HG02884 (cell line): ENCODE results near the gene FGFR2.

Experiments used
- ATAC-seq: cut with Tn5 transposase; IDR thresholded peaks from one replicate; pipeline ENCODE4 v1.9.1; 2021; ENCODE audit warnings: mild to moderate bottlenecking, moderate library complexity; ENCODE audit not compliant: unreplicated experiment

Gene FGFR2

DNA sequence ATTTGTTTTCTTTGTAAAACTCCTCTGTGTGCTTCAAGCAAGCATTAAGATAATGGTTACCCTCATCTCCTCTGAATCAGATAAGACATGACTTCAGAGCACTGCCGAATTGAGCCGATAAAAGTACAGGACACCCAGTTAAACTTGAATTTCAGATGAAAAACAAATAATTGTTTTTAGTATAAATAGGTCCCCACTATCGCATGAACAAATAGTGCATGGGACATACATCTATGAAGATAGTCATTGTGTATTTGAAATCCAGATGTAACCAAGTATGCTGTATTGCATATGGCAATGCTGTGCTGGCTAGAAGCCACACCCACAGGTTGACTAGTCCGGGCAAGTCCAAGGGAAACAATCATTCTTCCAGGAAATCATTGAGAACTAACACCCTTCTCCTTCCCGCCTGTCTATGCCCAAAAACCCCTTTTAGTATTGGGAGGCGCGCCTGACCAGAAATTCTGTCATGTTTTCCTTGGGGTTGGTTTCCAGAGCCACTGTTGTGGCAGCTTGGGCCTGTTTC lies 12.6 kb upstream of the FGFR2 start:
- ATAC-seq: no peak

- ATAC-seq: no peak
Observed at GRCh38 chr10:121609426-121610380, 11.5 kb upstream of the FGFR2 start.

- ATAC-seq: no peak
Observed at GRCh38 chr10:121608469-121609190, 10.4 kb upstream of the FGFR2 start.

DNA sequence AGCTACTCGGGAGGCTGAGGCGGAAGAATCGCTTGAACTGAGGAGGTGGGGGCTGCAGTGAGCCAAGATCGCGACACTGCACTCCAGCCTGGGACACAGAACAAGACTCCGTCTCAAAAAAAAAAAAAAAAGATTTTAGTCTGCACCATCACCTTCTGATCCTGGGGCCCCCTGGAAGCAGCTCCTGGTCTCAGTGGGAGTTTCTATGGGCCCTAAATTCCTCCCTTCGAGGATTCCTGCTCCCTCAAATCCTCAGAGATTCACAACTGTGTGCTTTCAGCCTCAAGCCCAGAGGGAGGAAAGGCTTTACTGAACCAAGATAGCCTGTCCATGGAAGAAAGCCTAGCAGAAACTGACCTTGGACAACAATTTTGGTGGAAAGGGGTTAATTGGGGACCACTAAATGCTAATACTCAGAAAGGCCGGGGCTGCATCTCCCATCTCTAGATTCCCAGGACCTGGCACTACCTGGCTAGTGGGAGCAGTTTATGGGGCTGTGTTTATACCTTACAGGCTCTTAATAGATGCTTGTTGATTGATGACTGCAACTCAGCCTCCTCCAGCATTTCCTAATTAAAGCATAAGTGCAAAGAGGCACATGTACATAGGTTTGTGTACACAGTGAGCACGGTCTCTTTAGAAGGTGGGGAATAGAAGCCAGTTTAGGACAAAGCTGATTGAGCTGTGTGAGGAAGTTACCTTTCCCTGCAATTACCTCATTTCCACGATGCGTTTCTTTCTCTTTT lies 9.2 kb upstream of the FGFR2 start:
- ATAC-seq: no peak

- no peak for ATAC-seq
Observed at GRCh38 chr10:121605708-121606107, 7.5 kb upstream of the FGFR2 start.

DNA sequence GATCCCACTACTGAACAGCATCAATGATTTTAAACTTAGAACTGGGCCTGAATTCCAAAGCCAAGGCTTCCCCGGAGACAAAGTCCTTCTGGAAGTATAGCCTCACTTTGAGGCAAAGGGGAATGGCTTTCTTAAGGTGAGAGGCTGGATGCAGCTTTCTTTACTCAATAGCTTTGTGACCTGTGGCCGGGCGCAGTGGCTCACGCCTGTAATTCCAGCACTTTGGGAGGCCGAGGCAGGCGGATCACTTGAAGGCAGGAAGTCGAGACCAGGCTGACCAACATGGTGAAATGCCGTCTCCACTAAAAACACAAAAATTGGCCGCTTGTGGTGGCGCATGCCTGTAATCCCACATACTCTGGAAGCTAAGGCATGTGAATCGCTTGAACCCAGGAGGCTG lies 3.2 kb upstream of the FGFR2 start:
- no peak for ATAC-seq

- ATAC-seq: no peak
Observed at GRCh38 chr10:121600611-121601010, 2.4 kb upstream of the FGFR2 start.

GRCh38 chr10:121599947-121600346 lies 1.7 kb upstream of the FGFR2 start:
- no peak for ATAC-seq

- no peak for ATAC-seq
Observed at GRCh38 chr10:121597504-121598262, 561 bp downstream of the FGFR2 start.

DNA sequence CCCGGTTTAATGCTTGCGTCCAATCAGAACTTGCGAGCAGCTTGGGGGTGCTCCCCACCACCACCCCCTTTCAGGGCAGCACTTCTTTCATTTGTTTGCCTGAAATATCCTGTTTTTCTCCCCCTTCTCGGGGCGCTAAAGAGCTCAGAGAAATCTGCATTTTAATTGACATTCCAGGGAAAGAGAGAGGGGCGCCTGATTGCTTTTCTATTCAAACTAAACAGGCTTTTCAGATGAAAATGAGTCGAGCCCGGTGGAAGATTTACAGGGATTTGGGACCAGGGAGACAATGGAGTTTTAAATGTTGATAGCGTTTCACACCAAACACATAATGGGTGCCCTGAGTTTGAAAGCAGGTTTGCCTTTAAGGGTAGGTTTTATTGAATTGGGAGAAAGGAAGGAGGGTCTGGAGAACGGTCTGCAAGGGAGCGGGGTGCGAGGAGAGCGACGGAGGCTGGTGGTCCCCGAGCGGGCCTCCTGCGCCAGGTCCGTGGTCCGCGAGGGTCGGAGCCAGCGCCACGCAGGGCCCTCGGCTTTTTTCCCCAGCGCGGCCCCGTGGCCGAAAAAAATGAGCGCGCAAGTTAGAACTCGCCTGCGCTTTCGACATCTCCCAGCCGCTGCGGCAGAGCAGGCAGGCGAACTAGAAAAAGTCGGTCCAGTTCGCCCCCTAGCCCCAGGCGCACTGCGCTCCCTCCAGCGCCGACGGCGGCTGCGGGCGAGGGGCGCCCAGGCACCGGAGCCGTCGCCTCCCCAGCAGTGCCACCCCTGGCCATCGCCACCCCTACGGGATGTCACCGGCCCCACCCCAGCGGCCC lies 1.3 kb downstream of the FGFR2 start:
- no peak for ATAC-seq

GRCh38 chr10:121595806-121596688 lies 2.2 kb downstream of the FGFR2 start:
- no peak for ATAC-seq

DNA sequence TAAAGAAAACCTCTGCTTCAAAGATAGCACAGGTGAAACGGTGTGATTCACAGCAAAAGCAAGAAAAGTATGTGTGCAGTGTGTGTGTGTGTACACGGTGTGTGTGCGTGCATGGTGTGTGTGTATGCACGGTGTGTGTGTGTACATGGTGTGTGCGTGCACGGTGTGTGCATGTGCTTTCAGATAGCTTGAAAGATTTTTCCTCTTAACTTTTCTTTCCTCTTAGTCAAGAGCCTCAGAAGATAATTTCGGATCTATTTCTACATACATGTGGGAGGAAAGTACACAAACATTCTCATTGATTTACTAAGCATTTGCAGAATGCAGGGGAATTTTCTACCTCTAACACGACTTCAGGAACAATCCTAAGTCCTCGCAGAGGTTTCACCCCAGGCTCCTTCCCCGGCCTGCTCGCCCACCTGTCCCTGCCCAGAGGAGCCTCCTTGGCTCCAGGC lies 2.9 kb downstream of the FGFR2 start:
- no peak for ATAC-seq

GRCh38 chr10:121594623-121595350 lies 3.5 kb downstream of the FGFR2 start:
- ATAC-seq: no peak

GRCh38 chr10:121594076-121594475 lies 4.2 kb downstream of the FGFR2 start:
- no peak for ATAC-seq

GRCh38 chr10:121593281-121594075 lies 4.8 kb downstream of the FGFR2 start:
- ATAC-seq: no peak

DNA sequence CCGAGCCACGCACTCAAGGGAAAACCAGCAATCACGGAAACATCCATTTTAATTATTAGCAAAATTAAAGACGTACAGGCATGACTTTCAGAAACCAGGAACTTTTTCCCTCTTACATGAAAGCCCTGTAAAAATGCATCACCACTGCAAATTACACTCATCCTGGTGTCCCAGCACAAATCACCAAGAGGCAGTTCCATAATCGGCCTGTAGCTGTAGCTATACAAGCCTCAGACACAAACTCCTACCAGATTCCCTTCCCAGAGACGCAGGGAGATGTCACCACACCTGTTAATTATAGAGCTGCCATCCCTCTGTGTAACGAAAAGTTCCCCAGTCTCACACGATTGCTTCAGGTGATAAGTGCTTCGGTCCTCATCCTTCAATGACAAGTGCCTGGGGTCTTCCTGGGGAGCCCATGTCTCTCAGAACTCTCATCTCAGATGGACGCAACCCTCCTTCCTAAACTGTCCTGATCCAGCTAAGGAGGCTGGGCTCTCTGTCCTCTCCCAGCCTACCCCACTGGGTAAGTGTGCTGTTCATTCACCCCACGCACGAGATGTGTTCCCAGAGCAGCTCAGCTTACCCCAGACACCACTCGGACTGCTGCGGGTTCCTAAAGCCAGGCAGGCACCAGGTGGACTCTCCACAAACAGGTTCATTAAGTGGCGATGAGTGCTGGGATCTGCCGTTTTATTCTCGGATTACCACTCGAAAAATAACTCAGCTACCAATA lies 5.9 kb downstream of the FGFR2 start:
- ATAC-seq: no peak
